ENCODE results near the gene PTPRM.

GRCh38 chr18:8019600-8019999 lies 452.5 kb downstream of the PTPRM start:
- TF ChIP-seq CTCF (conservative IDR thresholded peaks at IDR 0.05; ENCODE audit: low read length) = no peak
- TF ChIP-seq EZH2phosphoT487 (IDR thresholded peaks at IDR 0.05; ENCODE audit: borderline replicate concordance) = no peak

Measured in Loucy (cell line).